GM21737 (cell line): ENCODE results near the gene ZBTB43.

Experiments
- ATAC-seq: cut with Tn5 transposase; IDR thresholded peaks from one replicate; pipeline ENCODE4 v1.9.1; 2021; ENCODE audit warnings: mild to moderate bottlenecking, moderate library complexity; ENCODE audit not compliant: unreplicated experiment

Gene ZBTB43

DNA sequence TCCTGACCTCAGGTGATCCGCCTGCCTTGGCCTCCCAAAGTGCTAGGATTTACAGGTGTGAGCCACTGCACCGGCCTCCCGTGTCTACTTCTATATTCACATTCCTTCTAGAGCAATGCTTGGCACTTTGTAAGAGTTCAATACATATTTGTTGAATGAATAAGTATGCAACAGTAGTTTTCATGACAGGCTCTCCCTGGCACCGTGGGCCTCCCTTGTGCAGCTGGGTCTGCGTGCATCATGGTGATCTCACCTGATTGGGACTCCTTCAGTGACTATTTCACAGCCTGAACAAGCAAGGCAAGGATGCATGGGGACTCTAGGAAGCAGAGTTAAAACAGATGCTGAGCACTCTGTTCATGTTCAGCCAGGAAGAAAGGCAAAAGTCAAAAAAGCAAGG lies 48.8 kb downstream of the ZBTB43 start:
- ATAC-seq, result no peak

GRCh38 chr9:126854734-126855133 lies 49.9 kb downstream of the ZBTB43 start:
- ATAC-seq, result no peak

DNA sequence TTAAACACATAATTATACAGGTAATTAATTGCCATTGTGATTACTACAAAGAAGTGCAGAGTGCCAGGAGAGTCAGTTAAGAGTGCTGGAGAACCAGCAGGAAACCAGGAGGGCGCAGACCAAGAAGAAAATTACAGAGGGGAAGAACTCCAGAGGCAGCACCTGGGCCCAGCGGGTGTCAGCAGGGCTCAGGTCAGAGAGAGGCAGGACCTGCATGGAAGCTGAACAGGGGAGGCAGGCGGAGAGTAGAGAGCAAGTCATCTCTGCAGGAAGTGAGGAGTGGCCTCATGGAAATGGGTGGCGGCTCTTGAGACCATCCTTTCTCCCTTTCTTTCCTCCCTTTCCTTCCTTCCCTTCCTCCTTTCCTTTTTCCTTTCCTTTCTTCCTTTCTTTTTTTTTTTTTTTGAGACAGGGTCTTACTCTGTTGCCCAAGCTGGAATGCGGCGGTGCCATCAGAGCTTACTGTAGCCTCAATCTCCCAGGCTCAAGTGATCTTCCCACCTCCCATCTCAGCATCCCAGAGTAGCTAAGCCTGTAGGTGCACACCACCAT lies 51.6 kb downstream of the ZBTB43 start:
- ATAC-seq, result no peak

DNA sequence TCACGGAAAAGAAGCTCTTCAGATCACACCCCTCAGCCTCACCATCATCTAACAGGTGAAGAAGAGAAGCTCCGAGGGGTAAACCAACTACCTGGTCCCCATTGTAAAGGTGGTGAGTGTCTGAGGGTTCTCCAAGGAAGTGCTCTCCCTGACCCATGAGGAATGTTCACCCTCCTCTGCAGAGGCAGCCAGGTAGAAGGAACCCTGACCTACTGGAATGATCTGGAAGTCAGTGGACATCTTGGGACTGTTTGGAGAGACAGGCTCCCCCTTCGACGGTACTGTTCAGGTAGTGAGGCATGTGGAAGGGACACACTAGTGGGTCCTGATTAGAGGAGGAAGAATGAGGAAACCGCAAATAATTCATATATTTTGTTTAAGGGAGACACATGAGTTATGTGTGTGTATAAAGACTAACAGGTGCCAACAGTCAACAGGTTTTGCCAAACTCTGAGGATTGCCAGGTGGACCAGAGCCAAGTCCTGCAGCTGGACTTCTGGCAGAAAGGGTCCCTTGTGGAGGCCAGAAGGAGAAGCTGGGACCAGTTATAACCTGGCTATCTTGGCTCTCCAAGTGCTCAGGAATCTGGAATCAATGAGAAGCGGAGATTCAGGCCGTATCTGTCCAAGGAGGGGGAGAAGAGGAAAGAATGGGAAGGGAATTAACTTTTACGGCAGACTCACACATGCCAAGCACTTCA lies 52.6 kb downstream of the ZBTB43 start:
- no peak for ATAC-seq

- ATAC-seq, result no peak
Observed at GRCh38 chr9:126859111-126859510, 54.3 kb downstream of the ZBTB43 start.

DNA sequence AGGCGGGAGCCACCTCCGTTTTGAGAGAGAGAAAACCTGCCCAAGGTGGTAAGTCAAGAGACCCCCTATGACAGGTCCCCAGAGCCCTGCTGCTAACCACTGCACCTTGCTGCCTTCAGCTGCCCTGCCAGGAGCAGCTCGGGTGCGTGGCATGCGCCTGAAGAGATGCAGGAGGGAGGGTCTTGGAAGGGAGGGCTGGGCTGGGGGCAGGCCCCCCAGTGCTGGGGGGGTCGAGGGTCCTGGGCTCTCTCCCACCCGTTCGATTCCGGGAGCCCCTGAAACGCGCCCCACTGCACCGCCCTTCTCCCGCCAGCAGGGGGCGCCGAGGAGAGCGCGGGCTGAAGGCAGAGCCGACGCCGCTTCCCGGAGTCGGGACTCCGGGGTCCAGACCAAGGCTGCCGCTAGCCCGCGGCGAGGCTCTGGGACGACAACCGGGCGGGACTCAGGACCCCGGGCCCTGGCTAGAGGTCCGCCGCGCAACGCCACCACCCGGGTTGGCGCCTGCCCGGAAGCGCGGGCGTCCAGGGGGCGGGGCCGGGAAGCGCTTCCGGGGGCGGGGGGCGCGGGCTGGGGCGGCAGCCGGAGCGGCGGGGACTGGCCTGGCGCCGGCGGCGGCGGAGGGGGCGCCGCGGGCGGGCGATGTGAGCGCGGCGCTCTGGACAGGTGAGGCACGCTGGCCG lies 55.4 kb downstream of the ZBTB43 start, which contains the start of gene ZBTB34:
Gene ZBTB34 (plus strand): TSS at position 563 of the 680 bp plus-strand sequence. CDS start 18,761 bp downstream, outside the sequence.
- peak; percentile 58 for ATAC-seq

DNA sequence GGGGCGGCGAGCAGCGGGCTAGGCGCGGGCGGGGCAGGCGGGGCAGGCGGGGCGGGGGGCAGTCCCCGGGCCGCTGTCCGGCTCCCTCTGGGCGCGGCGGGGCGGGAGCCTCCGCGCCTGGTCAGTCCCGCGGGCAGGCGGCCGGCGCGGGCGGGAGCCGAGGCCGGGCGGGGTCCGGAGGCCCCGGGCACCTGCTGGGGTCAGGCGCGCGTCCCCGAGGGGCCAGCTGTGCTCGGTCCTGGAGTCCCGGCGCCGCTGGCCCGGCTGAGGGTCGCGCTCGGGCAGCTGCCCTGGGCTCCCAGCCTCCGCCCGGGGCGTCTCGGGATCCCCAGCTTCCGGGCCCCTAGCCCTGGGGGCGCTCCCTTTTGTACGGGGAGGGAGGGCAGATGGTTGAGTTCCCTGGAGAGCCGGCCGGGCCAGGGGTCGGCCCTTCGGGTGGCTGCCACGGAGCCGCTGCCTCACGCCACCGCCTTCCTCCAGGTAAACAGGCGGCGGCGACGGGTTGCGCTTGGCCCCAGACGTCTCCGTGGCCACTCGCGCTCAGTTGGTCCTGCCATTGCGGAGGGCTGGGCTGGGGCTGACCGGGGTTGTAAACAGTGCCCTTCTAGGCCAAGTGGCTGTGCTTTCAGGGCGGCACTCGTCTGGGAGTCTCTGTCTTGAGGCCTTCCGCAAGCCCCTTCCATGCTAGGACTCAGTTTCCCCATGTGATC lies 56.1 kb downstream of the ZBTB43 start:
- peak; percentile 30 for ATAC-seq

GRCh38 chr9:126861707-126862103 lies 56.9 kb downstream of the ZBTB43 start:
- no peak for ATAC-seq

GRCh38 chr9:126862104-126862761 lies 57.4 kb downstream of the ZBTB43 start:
- ATAC-seq, result no peak

GRCh38 chr9:126864771-126865170 lies 59.9 kb downstream of the ZBTB43 start:
- ATAC-seq, result no peak

DNA sequence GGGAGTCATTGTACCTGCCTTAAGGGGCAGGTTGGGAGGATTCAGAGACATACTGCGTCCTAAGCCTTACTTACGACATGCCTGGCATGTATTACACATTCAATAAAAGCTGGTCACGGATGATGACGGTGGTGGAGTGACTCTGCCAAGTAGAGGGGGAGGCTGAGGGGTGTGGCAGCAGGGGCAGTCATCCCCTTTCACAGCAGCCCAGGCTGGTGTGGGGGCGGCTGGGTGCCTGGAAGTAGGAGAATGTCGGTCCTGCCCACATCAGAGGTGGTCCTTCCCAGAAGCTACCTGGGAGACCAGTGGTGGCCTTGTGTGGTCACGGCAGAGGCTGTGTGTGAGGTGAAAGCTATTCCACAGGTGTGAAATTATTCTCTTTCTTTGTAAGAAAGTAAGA lies 64.5 kb downstream of the ZBTB43 start:
- no peak for ATAC-seq

DNA sequence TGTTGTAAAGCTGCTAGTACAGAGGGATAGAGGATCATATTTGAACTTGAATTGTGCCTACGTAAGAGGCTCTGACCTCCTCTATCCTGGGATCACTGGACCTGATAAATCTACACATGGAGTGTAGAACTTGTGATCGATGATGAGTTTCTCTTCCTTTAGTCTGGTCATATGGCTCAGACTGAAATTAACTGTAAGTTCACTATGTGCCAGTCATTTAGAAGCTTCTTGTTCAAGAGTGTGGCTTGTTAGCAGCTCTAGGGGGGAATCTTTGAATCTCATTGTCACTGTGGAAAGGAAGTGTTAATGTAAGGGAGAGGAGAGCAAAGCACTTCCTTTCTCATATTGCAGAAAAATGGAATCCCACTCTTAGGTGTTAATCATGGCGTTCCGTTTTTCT lies 67.7 kb downstream of the ZBTB43 start:
- ATAC-seq, result no peak

DNA sequence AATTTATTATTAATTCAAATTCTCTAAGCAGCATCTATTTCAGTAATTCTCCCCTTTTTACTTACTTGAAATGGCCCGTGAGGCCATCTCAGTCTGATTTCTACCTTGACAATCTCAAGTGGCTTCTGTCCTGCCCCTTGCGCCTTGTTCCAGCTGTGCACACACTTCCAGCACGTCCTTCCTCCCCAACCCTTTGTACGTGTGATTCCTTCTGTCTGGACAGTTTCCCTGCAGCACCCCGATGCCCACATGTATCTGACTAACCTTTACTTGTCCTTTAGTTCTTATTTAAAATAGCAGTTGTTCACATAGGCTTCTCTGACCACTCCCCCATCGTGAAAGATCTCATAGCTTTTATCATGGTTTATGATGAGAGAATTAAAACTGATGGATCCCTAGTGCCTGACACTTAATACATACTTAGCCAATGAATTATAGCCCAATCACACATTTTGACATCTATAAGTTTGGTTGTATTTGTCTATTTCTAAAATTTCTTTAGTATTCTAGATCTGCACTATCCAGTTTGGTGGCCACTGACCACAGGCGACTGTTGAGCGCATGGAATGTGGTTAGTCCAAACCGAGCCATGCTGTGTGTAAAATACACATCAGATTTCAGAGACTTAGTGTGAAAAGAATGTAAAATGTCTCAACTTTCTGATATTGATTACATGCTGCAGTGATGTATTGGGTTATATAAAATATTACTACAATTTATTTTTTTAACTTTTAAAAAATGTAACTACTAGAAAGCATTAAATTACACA lies 69.9 kb downstream of the ZBTB43 start:
- no peak for ATAC-seq

DNA sequence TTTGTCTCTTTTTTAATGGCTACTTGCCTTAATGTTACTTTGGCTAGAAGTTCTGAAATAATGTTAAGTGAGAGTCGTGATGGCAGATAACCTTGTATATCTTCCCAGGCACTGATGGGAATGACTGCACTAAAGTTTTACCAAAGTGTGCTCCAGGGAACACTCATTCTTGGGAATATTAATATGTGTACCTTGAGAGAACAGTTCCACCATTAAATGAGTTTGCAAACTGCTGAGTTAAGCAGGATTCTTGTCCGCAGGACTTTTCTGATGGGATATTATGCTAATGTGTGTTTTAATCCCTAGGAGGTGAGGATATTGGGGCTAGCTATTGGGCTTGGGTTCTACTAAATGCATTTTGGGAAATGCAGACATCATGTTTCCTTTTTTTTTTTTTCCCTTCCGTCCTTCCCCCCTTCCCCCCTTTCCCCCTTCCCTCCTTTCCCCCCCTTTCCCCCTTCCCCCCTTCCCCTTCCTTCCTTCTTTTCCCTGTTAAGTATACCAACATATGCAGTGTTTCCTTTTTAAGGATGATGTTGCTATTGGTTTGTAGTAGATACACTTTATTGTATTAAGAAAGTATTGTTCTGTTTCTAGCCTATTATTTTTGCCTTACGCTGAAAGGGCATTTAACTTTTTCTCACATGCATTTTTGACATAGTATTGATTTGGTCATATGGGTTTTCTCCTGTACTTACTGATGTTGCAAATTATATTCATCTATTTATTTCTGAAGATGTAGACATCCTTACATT lies 71.1 kb downstream of the ZBTB43 start:
- ATAC-seq, result no peak

- no peak for ATAC-seq
Observed at GRCh38 chr9:126876531-126876930, 71.7 kb downstream of the ZBTB43 start.

- no peak for ATAC-seq
Observed at GRCh38 chr9:126877418-126877817, 72.6 kb downstream of the ZBTB43 start.

DNA sequence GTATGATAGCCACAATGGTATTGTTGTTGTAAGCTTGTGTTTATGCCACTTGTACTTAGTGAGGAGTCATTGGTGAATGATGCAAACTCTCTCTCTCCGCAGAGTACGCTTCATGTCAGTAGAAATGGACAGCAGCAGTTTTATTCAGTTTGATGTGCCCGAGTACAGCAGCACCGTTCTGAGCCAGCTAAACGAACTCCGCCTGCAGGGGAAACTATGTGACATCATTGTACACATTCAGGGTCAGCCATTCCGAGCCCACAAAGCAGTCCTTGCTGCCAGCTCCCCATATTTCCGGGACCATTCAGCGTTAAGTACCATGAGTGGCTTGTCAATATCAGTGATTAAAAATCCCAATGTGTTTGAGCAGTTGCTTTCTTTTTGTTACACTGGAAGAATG lies 74.4 kb downstream of the ZBTB43 start:
- no peak for ATAC-seq

DNA sequence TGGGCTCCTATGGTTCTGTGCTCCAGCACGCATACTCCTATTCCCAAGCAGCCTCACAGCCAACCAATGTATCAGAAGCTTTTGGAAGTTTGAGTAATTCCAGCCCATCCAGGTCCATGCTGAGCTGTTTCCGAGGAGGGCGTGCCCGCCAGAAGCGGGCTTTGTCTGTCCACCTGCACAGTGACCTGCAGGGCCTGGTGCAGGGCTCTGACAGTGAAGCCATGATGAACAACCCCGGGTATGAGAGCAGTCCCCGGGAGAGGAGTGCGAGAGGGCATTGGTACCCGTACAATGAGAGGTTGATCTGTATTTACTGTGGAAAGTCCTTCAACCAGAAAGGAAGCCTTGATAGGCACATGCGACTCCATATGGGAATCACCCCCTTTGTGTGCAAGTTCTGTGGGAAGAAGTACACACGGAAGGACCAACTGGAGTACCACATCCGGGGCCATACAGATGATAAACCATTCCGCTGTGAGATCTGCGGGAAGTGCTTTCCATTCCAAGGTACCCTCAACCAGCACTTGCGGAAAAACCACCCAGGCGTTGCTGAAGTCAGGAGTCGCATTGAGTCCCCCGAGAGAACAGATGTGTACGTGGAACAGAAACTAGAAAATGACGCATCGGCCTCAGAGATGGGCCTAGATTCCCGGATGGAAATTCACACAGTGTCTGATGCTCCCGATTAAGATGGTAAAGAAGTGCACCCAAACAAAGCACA lies 75.5 kb downstream of the ZBTB43 start:
- no peak for ATAC-seq

DNA sequence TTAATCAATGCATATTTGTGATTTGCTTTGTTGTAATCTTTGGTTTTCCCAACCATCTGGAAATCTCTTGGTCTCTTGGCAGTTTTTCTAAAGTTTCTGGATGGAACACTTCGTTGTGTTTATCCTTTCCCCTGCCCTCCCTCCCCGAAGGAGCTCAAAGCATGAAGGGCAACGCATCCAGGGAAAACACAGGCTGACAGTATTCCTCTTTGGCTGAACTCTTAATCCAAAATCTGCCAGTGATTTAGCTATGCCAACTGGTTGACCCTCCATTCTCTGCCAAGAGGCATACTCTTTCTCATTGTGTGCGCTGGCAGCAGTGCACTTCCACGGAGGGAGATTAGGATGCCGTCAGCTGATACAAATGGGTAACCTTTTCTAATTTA lies 76.1 kb downstream of the ZBTB43 start:
- no peak for ATAC-seq
